Ramos (cell line): Measurements from ENCODE around the gene SSBP4.
"Not testable (repeated sequence)": the region's sequence is repeated elsewhere in the genome, so short reads cannot be mapped to it uniquely, and the experiment has no call there.

Experiments
- in situ Hi-C: fragments of 300-500 bp; cut with MboI; formaldehyde crosslinking; loops from one replicate; pipeline ENCODE4 v1.14.3; 2022; ENCODE audit warnings: low sequenced_read_pairs; ENCODE audit not compliant: unreplicated experiment

The SSBP4 gene

DNA sequence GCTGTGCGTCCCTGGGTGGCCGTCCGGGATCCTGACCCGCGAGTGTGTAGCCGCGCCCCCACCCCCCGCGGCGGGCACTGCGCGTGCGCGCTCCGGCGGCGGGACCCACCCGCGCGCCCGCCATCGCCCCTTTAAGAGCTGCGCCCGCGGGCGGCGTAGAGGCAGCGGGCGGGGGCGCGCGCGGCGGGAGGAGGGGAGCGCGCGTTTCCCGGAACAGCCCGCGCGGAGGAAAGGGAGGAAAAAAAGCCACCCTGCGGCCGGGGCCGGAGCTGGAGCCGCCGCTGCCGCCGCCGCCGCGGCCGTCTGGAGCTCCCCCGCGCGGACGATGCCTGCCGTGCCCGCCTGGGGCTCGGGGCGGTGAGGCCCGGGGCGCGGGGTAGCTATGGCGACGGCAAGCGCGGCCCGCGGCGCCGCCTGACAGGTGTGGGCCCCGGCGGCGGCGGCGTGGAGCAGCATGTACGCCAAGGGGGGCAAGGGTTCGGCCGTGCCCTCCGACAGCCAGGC lies at the start of gene SSBP4:
Gene SSBP4 (plus strand): TSS at position 204 of the 504 bp plus-strand sequence. CDS start 251 bp downstream, at position 455.
- in situ Hi-C loops = no loop called here

DNA sequence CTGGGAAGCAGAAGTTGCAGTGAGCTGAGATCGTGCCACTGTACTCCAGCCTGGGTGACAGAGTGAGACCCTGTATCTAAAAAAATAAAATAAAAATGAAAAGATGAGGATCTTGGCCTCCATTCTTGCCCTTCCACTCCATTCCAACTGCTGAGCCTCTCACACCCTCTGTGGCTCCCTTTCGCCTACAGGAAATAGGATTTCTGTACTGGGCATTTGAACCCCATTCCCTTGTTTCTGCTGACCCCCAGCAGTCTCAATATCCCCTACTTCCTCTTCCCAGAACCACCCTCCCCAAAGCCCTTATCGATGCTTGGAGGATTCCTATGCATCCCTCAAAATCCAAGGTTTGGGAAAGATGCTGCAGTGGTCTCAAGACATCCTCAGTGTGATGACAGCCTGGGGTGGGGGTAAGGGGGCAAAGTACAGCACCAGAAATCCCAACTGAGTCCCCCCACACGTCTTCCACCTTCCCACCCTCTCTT lies 45.7 kb upstream of the SSBP4 start:
- in situ Hi-C loops = no loop called here

DNA sequence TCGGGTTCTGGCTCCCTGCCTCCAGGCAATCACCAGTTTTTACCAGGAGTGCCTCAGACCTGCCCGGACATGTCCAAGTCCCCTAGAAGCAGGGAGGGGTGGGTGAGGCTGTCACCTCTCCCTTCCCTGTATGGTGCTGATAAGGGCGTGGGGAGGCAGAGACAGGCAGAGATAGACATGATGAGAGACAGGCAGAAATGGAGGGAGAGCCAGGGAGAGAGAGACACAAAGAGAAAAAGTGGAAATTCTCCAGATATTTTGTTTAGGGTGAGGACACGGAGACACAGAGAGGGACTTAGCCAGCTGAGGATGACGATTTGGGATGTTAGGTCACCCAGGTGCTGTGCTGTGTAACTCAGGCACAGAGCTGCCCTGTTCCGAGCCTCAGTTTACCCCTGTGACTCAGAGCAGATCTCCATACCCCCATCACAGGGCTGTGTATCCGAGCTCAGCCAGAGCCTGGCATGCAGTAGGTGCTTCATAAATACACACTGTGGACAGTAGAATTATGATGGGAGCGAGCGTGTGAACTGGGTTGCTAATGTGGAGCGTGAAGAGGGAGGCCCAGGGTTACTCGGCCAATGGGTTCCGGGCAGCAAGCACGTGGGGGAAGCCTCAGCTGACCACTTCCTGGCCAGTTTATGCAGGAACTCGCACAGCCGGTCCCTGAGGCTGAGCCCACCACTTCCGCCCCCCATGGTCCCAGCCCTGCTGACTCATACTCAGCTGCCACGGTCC lies 45.1 kb upstream of the SSBP4 start:
- in situ Hi-C loops = no loop called here

DNA sequence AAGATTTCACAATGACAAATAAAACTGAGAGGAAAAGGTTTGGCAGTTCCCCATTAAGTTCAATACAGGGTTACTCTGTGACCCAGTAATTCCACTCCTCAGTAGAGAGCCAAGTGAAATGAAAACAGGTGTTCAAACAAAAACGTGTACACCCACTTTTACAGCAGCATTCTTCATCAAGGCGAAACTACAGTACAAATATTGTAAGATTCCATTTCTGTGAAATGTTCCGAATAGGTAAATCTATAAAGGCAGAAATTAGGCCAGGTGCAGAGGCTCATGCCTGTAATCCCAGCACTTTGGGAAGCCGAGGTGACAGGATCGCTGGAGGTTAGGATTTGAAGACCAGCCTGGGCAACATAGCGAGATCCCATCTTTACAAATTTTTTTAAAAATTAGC lies 42.2 kb upstream of the SSBP4 start:
- in situ Hi-C loops = no loop called here

DNA sequence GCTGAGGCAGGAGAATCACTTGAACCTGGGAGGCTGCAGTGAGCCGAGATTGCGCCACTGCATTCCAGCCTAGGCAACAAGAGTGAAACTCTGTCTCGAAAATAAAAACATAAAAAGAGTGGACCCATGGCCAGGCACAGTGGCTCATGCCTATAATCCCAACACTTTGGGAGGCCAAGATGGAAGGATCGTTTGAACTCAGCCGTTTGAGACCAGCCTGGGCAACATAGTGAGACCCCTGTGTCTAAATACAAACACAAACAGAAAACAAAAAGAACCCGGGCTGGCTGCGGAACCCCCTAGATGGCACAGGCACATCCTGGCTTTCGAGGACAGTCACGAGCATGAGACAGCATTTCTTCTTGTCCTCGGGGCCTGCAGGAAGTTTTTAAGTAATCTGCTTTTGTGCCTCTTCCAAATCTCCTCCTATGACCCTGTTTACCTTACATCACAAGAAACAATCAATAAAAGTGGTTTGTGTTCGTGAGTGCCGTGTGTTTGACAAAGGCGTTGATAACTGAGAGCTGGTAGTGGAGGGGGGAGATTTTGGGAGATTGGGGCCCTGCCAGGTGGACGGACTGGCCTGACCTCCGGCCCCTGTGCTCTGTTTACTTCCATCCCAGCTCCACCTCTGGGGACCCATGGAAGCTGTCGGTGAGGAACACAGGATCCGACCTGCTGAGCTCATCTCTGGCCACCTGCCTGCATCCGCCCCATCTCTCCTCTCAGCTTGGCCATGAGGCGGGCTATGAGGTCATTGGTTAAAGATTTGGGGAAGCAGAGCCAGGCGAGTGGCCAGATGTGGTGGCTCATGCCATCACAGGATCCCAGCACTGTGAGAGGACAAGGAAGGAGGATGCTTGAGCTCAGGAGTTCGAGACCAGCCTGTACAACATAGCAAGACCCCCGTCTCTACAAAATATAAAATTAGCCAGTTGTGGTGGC lies 39.1 kb upstream of the SSBP4 start:
- in situ Hi-C loops = no loop called here

DNA sequence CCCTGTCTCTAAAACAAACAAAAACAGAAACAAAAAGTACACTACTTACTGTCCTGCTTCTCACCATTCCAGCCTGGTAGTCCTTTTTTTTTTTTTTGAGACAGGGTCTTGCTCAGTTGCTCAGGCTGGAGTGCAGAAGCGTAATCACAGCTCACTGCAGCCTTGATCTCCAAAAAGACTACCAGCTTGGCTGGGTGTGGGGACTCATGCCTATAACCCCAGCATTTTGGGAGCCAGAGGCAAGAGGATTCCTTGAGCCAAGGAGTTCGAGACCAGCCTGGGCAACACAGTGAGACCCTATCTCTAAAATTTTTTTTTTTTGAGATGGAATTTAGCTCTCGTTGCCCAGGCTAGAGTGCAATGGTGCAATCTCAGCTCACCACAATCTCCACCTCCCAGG lies 38.4 kb upstream of the SSBP4 start:
- in situ Hi-C loops = no loop called here

DNA sequence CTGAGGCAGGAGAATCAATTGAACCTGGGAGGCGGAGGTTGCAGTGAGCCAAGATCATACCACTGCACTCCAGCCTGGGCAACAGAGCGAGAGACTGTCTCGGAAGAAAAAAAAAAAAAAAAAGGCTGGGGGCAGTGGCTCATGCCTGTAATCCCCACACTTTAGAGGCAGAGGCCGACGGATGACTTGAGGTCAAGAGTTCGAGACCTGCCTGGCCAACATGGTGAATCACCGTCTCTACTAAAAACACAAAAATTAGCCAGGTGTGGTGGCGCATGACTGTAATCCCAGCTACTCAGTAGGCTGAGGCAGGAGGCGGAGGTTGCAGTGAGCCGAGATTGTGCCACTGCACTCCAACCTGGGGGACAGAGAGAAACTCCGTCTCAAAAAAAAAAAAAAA lies 35.6 kb upstream of the SSBP4 start:
- in situ Hi-C loops = not testable (repeated sequence)

DNA sequence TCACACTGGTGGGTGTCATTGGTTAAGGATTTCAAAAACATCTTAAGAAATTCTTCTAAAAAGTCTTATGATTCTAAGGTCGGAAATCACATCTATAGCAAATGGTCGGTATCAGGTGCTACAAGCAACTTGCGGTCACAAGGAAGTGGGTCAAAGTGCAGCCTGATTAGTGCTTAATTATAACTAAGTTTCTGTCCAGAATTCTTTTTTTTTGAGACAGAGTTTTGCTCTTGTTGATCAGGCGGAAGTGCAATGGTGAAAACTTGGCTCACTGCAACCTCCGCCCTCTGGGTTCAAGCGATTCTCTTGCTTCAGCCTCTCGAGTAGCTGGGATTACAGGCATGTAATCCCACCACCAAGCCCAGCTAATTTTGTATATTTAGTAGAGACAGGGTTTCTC lies 34.4 kb upstream of the SSBP4 start:
- in situ Hi-C loops = no loop called here

DNA sequence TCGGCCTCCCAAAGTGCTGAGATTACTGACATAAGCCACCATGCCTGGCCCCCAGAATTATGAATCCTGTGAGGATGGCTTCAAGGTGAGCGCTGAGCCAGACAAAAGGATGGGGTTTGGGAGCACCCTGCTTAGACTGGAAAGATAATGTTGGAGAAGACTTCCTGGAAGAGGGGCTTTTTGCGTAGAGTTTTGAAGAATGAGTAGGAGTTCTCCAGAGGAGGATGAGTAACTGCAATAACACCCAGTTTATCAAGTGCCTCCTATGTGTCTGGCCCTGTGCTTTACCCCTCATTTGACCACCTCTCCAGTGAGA lies 33.9 kb upstream of the SSBP4 start:
- in situ Hi-C loops = no loop called here

DNA sequence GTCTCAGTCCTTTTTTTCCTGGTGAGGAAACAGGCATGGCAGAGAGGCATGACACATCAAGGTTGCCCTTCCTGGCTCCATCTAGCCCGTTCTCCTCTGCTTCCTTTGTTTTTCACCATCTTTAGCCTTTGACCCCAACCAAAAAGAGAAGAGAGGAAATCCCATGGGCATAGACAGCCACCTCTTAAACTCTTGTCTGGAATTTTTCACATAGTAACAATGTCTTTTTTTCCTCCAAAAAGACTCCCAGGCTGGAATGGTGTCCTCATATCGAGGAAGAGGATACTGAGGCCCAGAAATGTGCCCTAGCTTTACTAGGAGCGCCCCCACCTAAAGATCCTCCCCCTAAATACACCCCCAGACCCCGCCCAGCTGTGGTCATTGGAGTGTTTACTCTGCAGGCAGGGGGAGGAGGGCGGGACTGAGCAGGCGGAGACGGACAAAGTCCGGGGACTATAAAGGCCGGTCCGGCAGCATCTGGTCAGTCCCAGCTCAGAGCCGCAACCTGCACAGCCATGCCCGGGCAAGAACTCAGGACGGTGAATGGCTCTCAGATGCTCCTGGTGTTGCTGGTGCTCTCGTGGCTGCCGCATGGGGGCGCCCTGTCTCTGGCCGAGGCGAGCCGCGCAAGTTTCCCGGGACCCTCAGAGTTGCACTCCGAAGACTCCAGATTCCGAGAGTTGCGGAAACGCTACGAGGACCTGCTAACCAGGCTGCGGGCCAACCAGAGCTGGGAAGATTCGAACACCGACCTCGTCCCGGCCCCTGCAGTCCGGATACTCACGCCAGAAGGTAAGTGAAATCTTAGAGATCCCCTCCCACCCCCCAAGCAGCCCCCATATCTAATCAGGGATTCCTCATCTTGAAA lies 33.3 kb upstream of the SSBP4 start, which contains the start of gene GDF15:
Gene GDF15 (plus strand): TSS at position 484 of the 868 bp plus-strand sequence. CDS start 32 bp downstream, at position 516.
- in situ Hi-C loops = no loop called here

DNA sequence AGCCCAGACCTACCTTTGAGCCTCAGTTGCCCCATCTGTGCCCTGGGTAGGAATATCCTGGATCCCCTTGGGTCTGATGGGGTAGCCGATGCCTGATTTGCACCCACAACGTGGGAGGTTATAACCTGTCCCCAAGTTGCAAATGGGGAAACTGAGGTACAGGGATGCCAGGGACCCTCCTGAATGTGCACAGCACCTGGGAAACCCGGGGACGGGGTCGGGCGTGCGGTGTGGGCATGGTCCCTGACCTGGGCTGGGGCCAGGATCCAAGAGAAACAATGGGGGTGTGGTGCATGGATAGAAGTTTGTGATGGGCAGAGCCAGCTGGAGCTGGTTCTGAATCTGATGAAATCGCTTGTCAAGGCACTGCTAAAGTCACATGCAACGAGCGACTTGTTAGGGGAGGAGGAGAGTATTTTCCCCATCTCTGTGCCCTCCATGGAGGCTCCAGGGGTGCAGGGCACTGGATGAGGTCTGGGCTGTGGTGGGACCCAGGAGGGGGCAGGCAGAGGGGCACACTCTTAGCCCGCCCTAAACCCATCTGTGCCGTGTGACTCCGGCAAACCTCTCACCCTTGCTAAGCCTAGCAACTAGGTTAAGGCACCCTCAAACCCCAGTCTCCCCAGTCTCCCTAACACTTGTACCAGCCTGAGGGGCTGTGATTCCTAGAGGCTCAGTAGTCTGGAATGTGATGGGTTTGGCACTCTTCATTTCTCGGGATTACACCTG lies 32.5 kb upstream of the SSBP4 start:
- in situ Hi-C loops = no loop called here

DNA sequence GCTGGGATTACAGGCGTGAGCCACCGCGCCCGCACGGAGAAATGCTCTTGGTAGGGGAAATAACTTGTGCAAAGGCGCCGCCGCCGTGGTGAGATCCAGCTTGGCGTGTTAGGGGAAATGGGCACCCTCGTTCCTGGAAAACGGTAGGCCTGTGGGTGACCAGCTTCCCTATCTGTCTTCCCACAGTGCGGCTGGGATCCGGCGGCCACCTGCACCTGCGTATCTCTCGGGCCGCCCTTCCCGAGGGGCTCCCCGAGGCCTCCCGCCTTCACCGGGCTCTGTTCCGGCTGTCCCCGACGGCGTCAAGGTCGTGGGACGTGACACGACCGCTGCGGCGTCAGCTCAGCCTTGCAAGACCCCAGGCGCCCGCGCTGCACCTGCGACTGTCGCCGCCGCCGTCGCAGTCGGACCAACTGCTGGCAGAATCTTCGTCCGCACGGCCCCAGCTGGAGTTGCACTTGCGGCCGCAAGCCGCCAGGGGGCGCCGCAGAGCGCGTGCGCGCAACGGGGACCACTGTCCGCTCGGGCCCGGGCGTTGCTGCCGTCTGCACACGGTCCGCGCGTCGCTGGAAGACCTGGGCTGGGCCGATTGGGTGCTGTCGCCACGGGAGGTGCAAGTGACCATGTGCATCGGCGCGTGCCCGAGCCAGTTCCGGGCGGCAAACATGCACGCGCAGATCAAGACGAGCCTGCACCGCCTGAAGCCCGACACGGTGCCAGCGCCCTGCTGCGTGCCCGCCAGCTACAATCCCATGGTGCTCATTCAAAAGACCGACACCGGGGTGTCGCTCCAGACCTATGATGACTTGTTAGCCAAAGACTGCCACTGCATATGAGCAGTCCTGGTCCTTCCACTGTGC lies 30.9 kb upstream of the SSBP4 start:
- in situ Hi-C loops = no loop called here

DNA sequence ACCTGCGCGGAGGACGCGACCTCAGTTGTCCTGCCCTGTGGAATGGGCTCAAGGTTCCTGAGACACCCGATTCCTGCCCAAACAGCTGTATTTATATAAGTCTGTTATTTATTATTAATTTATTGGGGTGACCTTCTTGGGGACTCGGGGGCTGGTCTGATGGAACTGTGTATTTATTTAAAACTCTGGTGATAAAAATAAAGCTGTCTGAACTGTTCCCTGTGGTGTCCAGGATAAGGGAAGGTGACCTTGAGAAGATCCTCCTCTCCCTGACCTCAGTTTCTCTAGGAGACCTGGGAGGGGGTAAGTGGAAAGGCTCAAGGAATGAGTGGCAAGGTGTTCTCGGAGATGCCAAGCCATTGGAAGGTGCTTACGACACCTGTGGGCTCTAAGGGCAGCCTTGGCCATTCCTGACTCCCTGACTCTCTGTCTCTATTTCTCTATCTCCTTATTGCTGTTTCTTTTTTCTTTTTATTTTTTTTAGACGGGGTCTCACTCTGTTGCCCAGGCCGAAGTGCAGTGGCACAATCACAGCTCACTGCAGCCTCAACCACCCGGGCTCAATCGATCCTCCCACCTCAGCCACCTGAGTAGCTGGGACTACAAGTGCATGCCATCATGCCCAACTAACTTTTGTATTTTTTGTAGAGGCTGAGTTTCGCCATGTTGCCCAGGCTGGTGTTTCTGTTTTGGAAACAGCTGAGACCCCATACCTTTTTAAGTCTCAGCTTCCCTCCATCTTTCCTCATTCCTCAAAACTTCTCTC lies 30.1 kb upstream of the SSBP4 start:
- in situ Hi-C loops = no loop called here

DNA sequence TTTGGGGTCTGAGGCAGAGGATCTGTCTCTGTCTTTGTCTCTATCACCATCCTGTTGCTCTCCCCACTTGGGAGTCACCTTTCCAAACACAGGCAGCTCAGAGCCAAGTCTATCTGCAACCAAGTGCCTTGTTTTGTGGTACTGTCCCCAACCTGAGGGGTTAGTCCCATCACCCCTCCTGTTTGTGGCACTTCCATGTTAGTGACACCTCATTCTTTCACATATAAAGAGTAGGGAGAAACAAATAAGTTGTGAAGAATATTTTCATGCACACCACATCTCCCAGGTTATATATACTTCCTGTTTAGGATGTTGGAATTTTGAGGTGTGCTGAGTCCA lies 29.5 kb upstream of the SSBP4 start:
- in situ Hi-C loops = no loop called here

DNA sequence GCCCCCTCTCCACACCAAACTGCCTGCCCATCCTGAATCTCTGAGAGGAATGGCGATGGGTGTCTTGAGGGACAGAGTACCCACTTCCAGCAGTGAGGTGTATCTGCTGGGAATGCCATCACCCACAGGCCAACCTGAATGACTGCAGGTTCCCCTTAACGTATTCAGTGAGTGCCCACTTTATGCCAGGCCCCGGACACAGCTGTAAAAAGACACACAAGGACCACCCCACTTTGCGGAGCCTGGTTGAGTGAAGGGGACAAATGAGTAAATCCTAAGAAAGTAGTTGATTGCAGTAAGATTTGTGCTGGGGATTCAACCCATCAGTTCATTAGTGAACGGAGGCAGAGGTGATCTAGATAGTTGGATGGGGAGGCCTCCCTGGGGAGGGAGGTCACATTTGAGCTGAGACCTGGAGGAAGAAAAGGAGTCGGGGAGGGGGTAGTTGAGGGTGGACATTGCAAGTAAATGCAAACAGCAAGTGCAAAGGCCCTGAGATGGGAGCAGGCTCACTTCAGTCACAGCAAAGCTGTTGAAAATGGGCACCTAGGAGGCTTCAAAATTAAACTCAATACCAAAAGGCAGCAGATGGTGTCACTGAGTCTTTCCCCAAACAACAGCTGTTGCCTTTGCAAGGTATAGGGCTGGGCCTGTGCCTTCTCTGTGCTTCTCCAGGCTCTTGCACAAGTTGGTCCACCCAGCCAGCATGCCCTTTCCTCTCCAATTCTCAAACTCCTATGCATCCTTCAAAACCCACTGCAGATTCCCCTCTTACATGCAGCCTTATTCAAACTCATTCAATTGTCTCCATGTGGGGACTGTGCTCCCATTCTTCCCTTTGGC lies 28.9 kb upstream of the SSBP4 start:
- in situ Hi-C loops = no loop called here

DNA sequence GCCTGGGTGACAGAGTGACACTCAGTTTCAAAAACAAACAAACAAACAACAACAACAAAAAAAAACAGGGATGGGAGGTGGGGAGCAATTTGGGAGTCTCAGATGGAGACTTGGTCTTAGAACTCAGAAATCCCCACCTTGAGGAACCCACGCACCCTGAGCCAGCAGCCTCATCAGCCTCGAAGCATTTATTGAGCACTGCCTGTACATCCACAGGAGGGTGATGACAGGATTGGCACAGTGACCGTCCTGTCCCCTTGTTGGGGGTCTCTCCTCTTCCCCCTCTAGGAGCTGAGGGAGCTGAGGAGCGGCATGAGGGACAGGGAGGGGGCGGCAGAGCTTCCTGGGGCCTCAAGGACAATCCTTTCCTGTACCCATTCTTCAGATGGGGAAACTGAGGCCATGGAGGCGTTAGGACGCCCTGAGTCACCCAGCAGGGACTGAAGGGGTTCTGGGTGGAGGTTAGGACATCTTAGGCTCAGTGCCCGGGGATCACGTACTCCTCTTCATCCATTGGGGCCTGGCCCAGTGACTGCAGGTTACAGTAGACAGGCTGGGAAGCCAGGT lies 27.6 kb upstream of the SSBP4 start:
- in situ Hi-C loops = no loop called here

DNA sequence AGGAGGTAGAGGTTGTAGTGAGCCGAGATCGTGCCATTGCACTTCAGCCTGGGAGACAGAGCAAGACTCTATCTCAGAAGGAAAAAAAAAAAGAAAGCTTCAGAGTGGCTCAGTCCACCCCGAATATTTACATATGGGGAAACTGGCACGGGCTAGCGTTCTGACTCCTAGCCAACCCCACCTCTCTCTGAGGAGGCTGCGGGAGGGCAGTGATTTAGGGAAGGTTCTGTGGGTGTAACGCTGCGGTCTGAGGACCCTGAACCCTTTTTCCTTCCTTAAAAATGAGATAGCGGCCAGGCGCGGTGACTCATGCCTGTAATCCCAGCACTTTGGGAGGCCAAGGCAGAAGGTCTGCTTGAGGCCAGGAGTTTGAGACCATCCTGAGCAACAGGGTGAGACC lies 26.8 kb upstream of the SSBP4 start:
- in situ Hi-C loops = no loop called here
